PFSK-1 (cell line): ENCODE results near the gene LRGUK.

Source experiments
- FOXP2 ChIP-seq: optimal IDR thresholded peaks from 2 replicates; pipeline ENCODE3; 2011; ENCODE audit warnings: borderline replicate concordance, control low read depth, inconsistent platforms; ENCODE audit not compliant: insufficient read depth; ENCODE audit errors: extremely low read length, extremely low read depth
- POLR2AphosphoS5 ChIP-seq: IDR thresholded peaks from 2 replicates; pipeline ENCODE4 v1.6.1; 2012; ENCODE audit warnings: low read depth, mild to moderate bottlenecking, control low read depth, low read length, moderate library complexity
- REST ChIP-seq, 2 experiments: IDR thresholded peaks; 2 replicates each; pipeline versions ENCODE4 v1.6.1 to v1.8.0; 2011 to 2012; ENCODE audit warnings: low read depth in 2 of 2, low read length in 2 of 2, control low read depth in 1 of 2, inconsistent platforms in 1 of 2, mild to moderate bottlenecking in 1 of 2, moderate library complexity in 1 of 2; ENCODE audit not compliant: insufficient read depth in 1 of 2
- SIN3A ChIP-seq: IDR thresholded peaks from 2 replicates; pipeline ENCODE4 v1.6.1; 2012; ENCODE audit warnings: mild to moderate bottlenecking, low read length, moderate library complexity, borderline replicate concordance; ENCODE audit not compliant: insufficient read depth
- TAF1 ChIP-seq: IDR thresholded peaks from 2 replicates; pipeline ENCODE4 v1.6.1; 2012; ENCODE audit warnings: low read length, control low read depth, borderline replicate concordance; ENCODE audit not compliant: insufficient read depth

The LRGUK gene

DNA sequence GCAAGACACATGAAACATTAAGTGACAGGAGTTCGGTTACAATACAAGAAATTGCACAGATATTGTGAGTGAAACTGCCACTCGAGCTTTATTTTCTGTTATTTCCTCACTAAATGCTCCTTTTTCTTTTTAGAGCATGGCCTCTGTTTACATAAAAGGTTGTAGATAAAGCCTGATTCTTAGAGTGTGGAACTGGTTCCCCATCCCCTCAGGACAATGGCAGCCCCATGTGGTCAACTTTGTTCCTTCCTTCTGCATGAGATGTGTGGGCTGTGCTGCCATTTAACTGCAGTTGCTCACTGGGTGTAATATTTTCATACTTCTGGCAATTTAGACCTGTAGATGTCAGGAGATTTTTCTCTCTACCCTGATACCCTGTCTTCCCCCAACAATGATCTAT, 70.2 kb downstream of the LRGUK start:
- TF ChIP-seq SIN3A, result no peak
- TF ChIP-seq TAF1, result no peak
- TF ChIP-seq FOXP2, result no peak
- no peak for TF ChIP-seq POLR2AphosphoS5

DNA sequence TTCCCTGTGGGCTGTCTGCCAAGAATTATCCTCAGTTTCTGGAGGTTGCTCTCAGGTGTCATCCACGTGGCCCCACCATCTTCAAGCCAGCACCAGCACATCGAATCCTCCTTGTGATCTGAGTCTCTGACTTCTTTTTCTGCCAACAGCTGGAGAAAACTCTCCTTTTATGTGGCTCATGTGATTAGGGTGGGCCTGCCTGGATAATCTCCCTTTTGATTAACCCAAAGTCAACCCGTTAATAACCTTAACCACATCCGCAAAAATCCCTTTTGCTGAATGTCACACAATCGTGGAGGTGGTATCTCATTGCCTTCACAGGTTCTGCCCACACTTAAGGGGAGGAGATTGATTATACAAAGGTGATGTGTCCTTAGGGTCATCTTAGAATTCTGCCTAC, 73.8 kb downstream of the LRGUK start:
- no peak for TF ChIP-seq TAF1
- TF ChIP-seq REST (IDR thresholded peaks at IDR 0.05; ENCODE audit: insufficient read depth in 1 of 2, low read depth in 2 of 2, low read length in 2 of 2), result no peak
- no peak for TF ChIP-seq POLR2AphosphoS5
- TF ChIP-seq SIN3A, result no peak
- TF ChIP-seq FOXP2, result no peak

DNA sequence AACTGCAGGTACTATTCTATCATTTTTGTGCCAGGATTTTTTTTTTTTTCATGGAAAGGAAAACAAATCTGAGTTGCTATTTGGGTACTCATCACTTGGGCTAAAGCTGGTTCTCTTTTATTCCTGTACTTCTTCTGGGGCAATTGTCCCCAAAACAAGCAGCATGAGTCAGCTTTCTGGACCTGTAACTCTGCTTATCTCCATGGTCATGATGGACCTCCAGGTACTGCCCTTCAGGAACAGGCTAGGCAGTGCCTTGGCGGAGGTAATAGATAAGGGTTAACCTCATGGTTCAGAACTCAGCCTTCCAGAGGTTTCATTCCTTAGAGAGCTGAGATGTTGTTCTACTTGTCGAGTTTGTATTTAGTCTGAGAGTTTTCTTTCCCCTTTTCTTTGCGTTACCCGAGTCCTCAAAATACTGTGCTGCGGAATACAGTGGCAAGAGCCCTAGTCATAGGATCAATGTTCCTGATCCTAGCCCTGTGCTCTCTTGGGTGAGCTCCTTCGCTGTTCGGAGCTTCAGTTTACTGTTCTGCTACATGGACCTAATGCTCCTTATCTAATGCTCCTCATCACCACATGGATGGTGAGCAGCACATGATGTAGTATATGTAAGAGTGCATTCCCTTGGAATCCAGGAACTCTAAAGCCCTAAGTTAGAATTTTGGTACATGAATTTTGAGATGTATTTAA, 74.6 kb downstream of the LRGUK start:
- no peak for TF ChIP-seq FOXP2
- no peak for TF ChIP-seq SIN3A
- no peak for TF ChIP-seq TAF1
- TF ChIP-seq REST (IDR thresholded peaks at IDR 0.05; ENCODE audit: insufficient read depth in 1 of 2, low read depth in 2 of 2, low read length in 2 of 2), result no peak
- no peak for TF ChIP-seq POLR2AphosphoS5

DNA sequence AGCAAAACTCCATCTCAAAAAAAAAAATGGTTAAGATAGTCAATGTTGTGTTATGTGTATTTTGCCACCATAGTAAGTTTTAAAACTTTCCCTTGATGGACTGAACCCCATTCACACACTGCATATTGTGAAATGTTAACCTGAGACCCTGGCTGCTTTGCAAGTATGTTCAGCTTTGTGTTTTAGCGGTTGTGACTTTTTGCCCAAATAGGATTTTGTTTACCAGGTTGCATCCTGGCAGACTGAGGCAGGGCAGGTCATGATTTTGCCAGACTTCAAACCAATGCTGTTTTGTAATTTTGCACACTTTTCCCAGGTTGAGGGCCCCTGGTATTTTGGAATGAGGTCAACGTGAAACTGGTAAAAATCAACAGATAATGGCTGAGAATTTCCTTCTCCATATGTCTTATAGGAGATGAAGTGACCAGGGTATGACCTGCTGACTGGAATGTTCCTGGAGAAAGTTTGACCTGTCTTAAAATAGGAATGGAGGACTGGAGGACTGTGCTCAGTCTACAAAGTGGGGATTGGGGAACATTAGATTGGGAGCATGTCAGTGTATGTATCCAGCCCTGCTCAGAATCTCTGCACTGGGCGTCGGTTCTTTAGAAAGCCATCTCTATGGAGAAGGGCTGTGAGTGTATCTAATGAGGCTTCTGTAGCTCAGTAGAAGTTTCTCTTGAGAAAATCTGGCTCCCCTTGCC, 76.2 kb downstream of the LRGUK start:
- TF ChIP-seq SIN3A (no peak), REST (IDR thresholded peaks at IDR 0.05; ENCODE audit: insufficient read depth in 1 of 2, low read depth in 2 of 2, low read length in 2 of 2) (no peak), FOXP2 (no peak), TAF1 (no peak), POLR2AphosphoS5 (no peak)

DNA sequence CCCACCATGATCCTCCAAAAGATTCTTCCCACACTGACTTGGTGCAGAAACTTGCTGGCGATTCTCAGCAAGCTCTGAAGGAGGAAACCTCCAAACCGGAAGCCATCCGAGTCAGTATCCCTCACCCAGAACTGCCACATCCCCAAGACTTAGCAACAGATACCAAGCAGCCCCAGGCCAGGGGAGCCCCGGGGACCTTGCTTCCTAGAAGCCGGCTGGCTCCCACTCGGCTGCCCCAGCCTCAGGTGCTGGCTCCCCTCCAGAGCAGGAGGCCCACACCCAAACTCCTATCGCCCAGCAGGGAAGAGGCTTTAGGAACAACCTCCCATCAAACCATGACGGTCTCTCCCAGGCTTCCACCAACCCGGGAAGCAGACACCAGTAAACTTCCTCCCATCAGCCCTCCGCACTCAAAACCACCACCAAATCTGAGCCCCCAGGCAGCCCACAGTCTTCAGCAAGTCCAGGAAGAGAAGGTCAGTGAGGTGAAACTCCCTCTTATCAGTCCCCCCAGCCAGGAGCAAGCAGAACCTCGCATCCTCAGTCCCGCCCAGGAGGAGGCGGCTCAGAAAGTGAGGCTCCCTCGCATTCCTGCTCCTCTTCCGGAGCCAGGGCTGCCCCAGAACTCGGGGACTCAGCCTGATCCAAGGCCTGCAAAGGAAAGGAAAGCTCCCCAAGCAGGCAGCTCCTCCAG, 82.3 kb downstream of the LRGUK start:
- no peak for TF ChIP-seq REST (IDR thresholded peaks at IDR 0.05; ENCODE audit: insufficient read depth in 1 of 2, low read depth in 2 of 2, low read length in 2 of 2)
- no peak for TF ChIP-seq TAF1
- no peak for TF ChIP-seq FOXP2
- TF ChIP-seq POLR2AphosphoS5, result no peak
- TF ChIP-seq SIN3A, result no peak
